B cell (primary cell): ENCODE data around the gene EPB41L4B.

Experiments
- CTCF ChIP-seq: fragments of 200-600 bp; IDR thresholded peaks from one replicate; pipeline ENCODE4 v1.8.0; 2022; ENCODE audit warnings: antibody characterized with exemption, mild to moderate bottlenecking
- EZH2 ChIP-seq: IDR thresholded peaks from 2 replicates; pipeline ENCODE4 v1.6.1; 2012; ENCODE audit warnings: borderline replicate concordance, low read depth, mild to moderate bottlenecking, moderate library complexity, low read length; ENCODE audit not compliant: insufficient read depth, poor library complexity, severe bottlenecking

- TF ChIP-seq CTCF (no peak), EZH2 (no peak)
Observed at GRCh38 chr9:109328978-109329637, 8.2 kb upstream of the EPB41L4B start.
